H9 (cell line): ENCODE results near the gene ZNF750. TPM values are rescaled to one million over a fixed set of nuclear protein-coding genes. Genes with fewer than 3 reads are reported as not detected.
A peak's percentile ranks its signal among the peaks of the same experiment; 100 is the strongest.

Experiments used
- DNase-seq: peaks from one replicate; pipeline ENCODE4 v3.0.0-alpha.2; 2017
- H2AFZ ChIP-seq: one replicate; pipeline ENCODE4 v1.6.1; 2013; ENCODE audit warnings: mild to moderate bottlenecking, low read length, control low read depth, moderate library complexity
- H2AK5ac ChIP-seq: 2 replicates; pipeline ENCODE4 v1.6.1; 2013; ENCODE audit warnings: low read length, control low read depth, mixed read lengths; ENCODE audit not compliant: insufficient read length
- H2BK120ac ChIP-seq: one replicate; pipeline ENCODE4 v1.6.1; 2013; ENCODE audit warnings: low read depth, mild to moderate bottlenecking, low read length, control low read depth, inconsistent platforms; ENCODE audit not compliant: poor library complexity, severe bottlenecking
- H2BK12ac ChIP-seq: 2 replicates; pipeline ENCODE4 v1.6.1; 2013; ENCODE audit warnings: low read length, control low read depth, mixed read lengths, low read depth; ENCODE audit not compliant: insufficient read length
- H2BK15ac ChIP-seq: 2 replicates; pipeline ENCODE4 v1.6.1; 2013; ENCODE audit warnings: low read depth, low read length, control low read depth
- H2BK20ac ChIP-seq: one replicate; pipeline ENCODE4 v1.6.1; 2013; ENCODE audit warnings: low read depth, mild to moderate bottlenecking, low read length, control low read depth, inconsistent platforms; ENCODE audit not compliant: poor library complexity, severe bottlenecking
- H2BK5ac ChIP-seq: 2 replicates; pipeline ENCODE4 v1.6.1; 2013; ENCODE audit warnings: low read length, control low read depth, mixed read lengths; ENCODE audit not compliant: insufficient read length
- H3K14ac ChIP-seq: 2 replicates; pipeline ENCODE4 v1.6.1; 2013; ENCODE audit warnings: low read length, control low read depth; ENCODE audit not compliant: insufficient read depth
- H3K18ac ChIP-seq: 2 replicates; pipeline ENCODE4 v1.6.1; 2013; ENCODE audit warnings: low read depth, mild to moderate bottlenecking, mixed read lengths, low read length, control low read depth; ENCODE audit not compliant: insufficient read length
- H3K23ac ChIP-seq: 2 replicates; pipeline ENCODE4 v1.6.1; 2013; ENCODE audit warnings: low read length, control low read depth, mixed read lengths, low read depth; ENCODE audit not compliant: insufficient read length
- H3K23me2 ChIP-seq: 2 replicates; pipeline ENCODE4 v1.6.1; 2013; ENCODE audit warnings: low read depth, mild to moderate bottlenecking, mixed read lengths, low read length, control low read depth; ENCODE audit not compliant: insufficient read length, poor library complexity, severe bottlenecking
- H3K27ac ChIP-seq: 2 replicates; pipeline ENCODE4 v1.5.1; 2013; ENCODE audit warnings: low read length, control low read depth, mixed read lengths, low read depth; ENCODE audit not compliant: insufficient read length
- H3K27me3 ChIP-seq: 2 replicates; pipeline ENCODE4 v1.6.1; 2013; ENCODE audit warnings: low read length, control low read depth, inconsistent platforms; ENCODE audit not compliant: insufficient read depth
- H3K4ac ChIP-seq: 2 replicates; pipeline ENCODE4 v1.6.1; 2013; ENCODE audit warnings: low read depth, mild to moderate bottlenecking, control low read depth, inconsistent platforms, low read length, moderate library complexity
- H3K4me1 ChIP-seq: 2 replicates; pipeline ENCODE4 v1.6.1; 2013; ENCODE audit warnings: low read length, control low read depth, inconsistent platforms; ENCODE audit not compliant: insufficient read depth
- H3K4me2 ChIP-seq: 2 replicates; pipeline ENCODE4 v1.6.1; 2013; ENCODE audit warnings: low read length, control low read depth, mixed read lengths; ENCODE audit not compliant: insufficient read length, insufficient read depth
- H3K56ac ChIP-seq: 2 replicates; pipeline ENCODE4 v1.6.1; 2013; ENCODE audit warnings: low read depth, mild to moderate bottlenecking, mixed read lengths, low read length, control low read depth; ENCODE audit not compliant: insufficient read length
- H3K79me1 ChIP-seq: 2 replicates; pipeline ENCODE4 v1.6.1; 2013; ENCODE audit warnings: low read depth, mild to moderate bottlenecking, moderate library complexity, low read length, control low read depth, inconsistent platforms; ENCODE audit not compliant: insufficient read depth, poor library complexity, severe bottlenecking
- H3K79me2 ChIP-seq: 2 replicates; pipeline ENCODE4 v1.6.1; 2013; ENCODE audit warnings: low read length, control low read depth, inconsistent platforms; ENCODE audit not compliant: insufficient read depth
- H3K9ac ChIP-seq: 2 replicates; pipeline ENCODE4 v1.6.1; 2013; ENCODE audit warnings: low read length, control low read depth, mixed read lengths; ENCODE audit not compliant: insufficient read length; ENCODE audit errors: extremely low read depth
- H3K9me3 ChIP-seq: one replicate; pipeline ENCODE4 v1.6.1; 2013; ENCODE audit warnings: low read depth, low read length, inconsistent platforms; ENCODE audit not compliant: control insufficient read depth
- H3T11ph ChIP-seq: one replicate; pipeline ENCODE4 v1.6.1; 2013; ENCODE audit warnings: mild to moderate bottlenecking, low read length, control low read depth, inconsistent platforms
- H4K20me1 ChIP-seq: one replicate; pipeline ENCODE4 v1.6.1; 2013; ENCODE audit not compliant: control insufficient read depth, insufficient read length, insufficient read depth
- H4K5ac ChIP-seq: 2 replicates; pipeline ENCODE4 v1.6.1; 2013; ENCODE audit warnings: low read depth, mild to moderate bottlenecking, mixed read lengths, low read length, control low read depth; ENCODE audit not compliant: insufficient read length
- H4K8ac ChIP-seq: replicated peaks from 2 replicates; pipeline ENCODE4 v1.6.1; 2013; ENCODE audit warnings: low read length, control low read depth, mixed read lengths, low read depth; ENCODE audit not compliant: insufficient read length
- H4K91ac ChIP-seq: 2 replicates; pipeline ENCODE4 v1.6.1; 2013; ENCODE audit warnings: low read depth, mild to moderate bottlenecking, moderate library complexity, mixed read lengths, low read length, control low read depth; ENCODE audit not compliant: insufficient read length
- H3K27ac Mint-ChIP-seq, 3 experiments: 2 replicates in 2 of 3; 3 replicates in 1 of 3; pipeline ENCODE4 v1.8.0; 2020 to 2021; ENCODE audit warnings: mixed read lengths in 3 of 3, mild to moderate bottlenecking in 1 of 3, moderate library complexity in 1 of 3
- H3K27me3 Mint-ChIP-seq: 2 replicates; pipeline ENCODE4 v1.8.0; 2021; ENCODE audit warnings: low read depth, mild to moderate bottlenecking, moderate library complexity, mixed read lengths
- H3K36me3 Mint-ChIP-seq, 3 experiments: 2 replicates in 2 of 3; 3 replicates in 1 of 3; pipeline ENCODE4 v1.8.0; 2020 to 2021; ENCODE audit warnings: low read depth in 3 of 3, mixed read lengths in 3 of 3; ENCODE audit not compliant: insufficient read depth in 1 of 3
- H3K4me1 Mint-ChIP-seq, 2 experiments: 2 replicates each; pipeline ENCODE4 v1.8.0; 2020; ENCODE audit warnings: mixed read lengths in 2 of 2
- H3K4me3 Mint-ChIP-seq, 2 experiments: 2 replicates in 1 of 2; 3 replicates in 1 of 2; pipeline ENCODE4 v1.8.0; 2020 to 2021; ENCODE audit warnings: mild to moderate bottlenecking in 2 of 2, mixed read lengths in 2 of 2, moderate library complexity in 1 of 2
- H3K9me3 Mint-ChIP-seq, 2 experiments: 2 replicates in 1 of 2; 3 replicates in 1 of 2; pipeline ENCODE4 v1.8.0; 2020; ENCODE audit warnings: mild to moderate bottlenecking in 2 of 2, mixed read lengths in 2 of 2, moderate library complexity in 1 of 2
- CTCF ChIP-seq: fragments of 200-600 bp; sonication (generic); conservative IDR thresholded peaks from 3 replicates; pipeline ENCODE4 v1.8.0; 2021; ENCODE audit warnings: antibody characterized with exemption, mild to moderate bottlenecking
- WGBS: extraction: QIAGEN DNeasy Blood & Tissue Kit; methylation state at CpG from one replicate; pipeline ENCODE4 v1.1.7; 2013; ENCODE audit warnings: missing lambda C conversion rate, low lambda C conversion rate, mixed read lengths; ENCODE audit not compliant: insufficient read length; ENCODE audit errors: extremely low coverage; 5-methylcytosine and 5-hydroxymethylcytosine counted together
- total RNA-seq: library from RNA; stranded (reverse); gene quantifications from 2 replicates; pipeline ENCODE4 v1.2.1, GENCODE V29; 2021

ZNF750 gene
- total RNA-seq, 1 experiment from 2014 or later: not detected

GRCh38 chr17:82794781-82795482, 44.9 kb downstream of the ZNF750 start:
- Histone ChIP-seq H3T11ph (no peak overlapping the region), H3K23me2 (no peaks in the 10 kb centered on the region), H3K9me3 (no peaks in the 10 kb centered on the region), H3K4me2 (no peak overlapping the region), H2AFZ (no peak overlapping the region), H3K9ac (no peak overlapping the region), H3K56ac (no peak overlapping the region), H4K5ac (no peak overlapping the region), H3K27ac (no peak overlapping the region), H3K14ac (no peak overlapping the region; the same call in 1 of the 2 replicates), H2BK120ac (no peak overlapping the region), H3K18ac (no peak overlapping the region), H2BK5ac (no peak overlapping the region), H2AK5ac (no peak overlapping the region), H3K79me2 (peaks cover 2% of the 10 kb centered on the region; the same call in 1 of the 2 replicates), H2BK12ac (no peak overlapping the region), H3K4me1 (no peaks in the 10 kb centered on the region), H3K27me3 (no peaks in the 10 kb centered on the region), H2BK20ac (no peak overlapping the region), H3K79me1 (peaks cover 3% of the 10 kb centered on the region), H3K23ac (no peak overlapping the region), H4K91ac (no peak overlapping the region), H4K20me1 (no peaks in the 10 kb centered on the region), H3K4ac (no peak overlapping the region), H2BK15ac (no peak overlapping the region), H4K8ac (no peak overlapping the region)
- TF ChIP-seq CTCF: no peak
- peaks cover 29 to 55% (median 47%) of the 10 kb centered on the region in 3 experiments for H3K36me3 Mint-ChIP-seq
- peaks cover 0 to 4% of the 10 kb centered on the region in 2 experiments; a peak in 1 of 4 replicates for H3K4me1 Mint-ChIP-seq
- peaks cover 2 to 4% of the 10 kb centered on the region in 2 experiments; a peak in 4 of 5 replicates for H3K9me3 Mint-ChIP-seq
- H3K27ac Mint-ChIP-seq: peak overlapping the region in 1 of 3 experiments; percentile 42; a peak in 4 of 7 replicates
- H3K27me3 Mint-ChIP-seq: no peaks in the 10 kb centered on the region
- WGBS: no CpG with 5 or more reads among the region's 18 CpGs
- H3K4me3 Mint-ChIP-seq: no peak overlapping the region
- DNase-seq: no peak
